Heart left ventricle (tissue), 13 donors: ENCODE results near the gene PIP4K2A.

Experiments used
- POLR2A ChIP-seq, 2 donors: fragments of 450-650 bp; IDR thresholded peaks; one replicate each; pipeline ENCODE4 v1.6.1; 2017; ENCODE audit warnings: antibody characterized with exemption in 2 of 2, mild to moderate bottlenecking in 2 of 2, moderate library complexity in 2 of 2
- TF ChIP-seq, protein P1 (sequence below), 12 donors: fragments of 200-600 bp; sonication (generic) in 4 of 12; IDR thresholded peaks; one replicate each; pipeline versions ENCODE4 v1.5.0 to v1.8.0; 2018 to 2022; ENCODE audit warnings: antibody characterized with exemption in 12 of 12, mild to moderate bottlenecking in 5 of 12
- donor health status: ischemic (EF 13 %, LVEDD 7.1; RV severe dilation, severe dysfunction).
- donor health status: DM: no; HTN: yes; CAD: no.
- donor health status: DM: no; HTN: no; CAD: no.
- donor health status: ischemic (EF 25% LVEDD 6.9; RV normal size, moderate dysfunction).
- donor health status: ischemic (EF 25% LVEDD 5.7; RV mildly dilated, moderate dysfunction).
- donor health status: ischemic (EF 35%, LVEDD 5.7; RV mildly dilated, moderate dysfunction).
- donor health status: nonischemic (EF 11% LVEDD 7.7; RV severe dilation, severe dysfunction).
- donor health status: DM: yes; HTN: yes; CAD: no.
- donor health status: PGD.
- donor health status: ischemic (EF 29% LVEDD 5.4; RV normal size, mild dysfunction).
- donor health status: nonischemic (EF 23%, LVEDD 6.1; RV moderate dilation, normal function).

DNA sequence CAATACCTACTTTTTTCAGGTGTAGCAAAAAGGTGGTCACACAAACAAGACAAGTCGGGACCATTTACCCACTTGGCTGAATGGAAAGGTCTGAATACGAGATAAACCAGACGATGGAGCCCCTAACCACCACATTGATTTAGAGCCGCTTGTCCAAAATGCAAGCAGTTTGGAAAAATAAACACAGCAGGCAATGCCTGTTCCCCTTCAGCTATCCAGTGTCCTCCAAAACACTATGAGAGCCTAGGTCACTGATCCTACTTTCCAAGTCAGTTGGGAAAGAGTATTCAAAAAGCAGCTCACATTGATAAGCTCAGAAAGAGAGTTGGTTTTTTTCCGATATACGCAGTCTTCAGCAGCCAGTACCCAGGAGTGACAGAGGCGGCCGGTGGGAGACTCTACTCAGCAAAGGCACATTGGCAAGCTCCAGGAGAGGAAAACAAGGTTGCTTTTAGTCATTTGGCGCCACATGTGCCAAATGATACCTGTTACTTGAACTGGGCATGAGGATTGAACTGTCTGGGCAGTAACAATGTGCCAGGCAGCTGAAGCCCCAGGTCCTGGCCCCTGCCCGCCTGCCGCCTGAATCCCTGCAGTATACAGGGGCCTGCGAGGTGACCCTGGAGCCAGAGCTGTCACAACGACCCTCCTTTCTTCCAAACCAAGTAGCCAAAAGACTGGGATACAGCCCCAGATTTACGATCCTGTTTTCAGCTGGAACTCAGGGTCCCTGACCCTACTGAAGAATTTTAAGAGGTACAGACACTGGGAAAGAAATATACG is 109.8 kb downstream of the PIP4K2A start:
- TF ChIP-seq, protein P1, sequence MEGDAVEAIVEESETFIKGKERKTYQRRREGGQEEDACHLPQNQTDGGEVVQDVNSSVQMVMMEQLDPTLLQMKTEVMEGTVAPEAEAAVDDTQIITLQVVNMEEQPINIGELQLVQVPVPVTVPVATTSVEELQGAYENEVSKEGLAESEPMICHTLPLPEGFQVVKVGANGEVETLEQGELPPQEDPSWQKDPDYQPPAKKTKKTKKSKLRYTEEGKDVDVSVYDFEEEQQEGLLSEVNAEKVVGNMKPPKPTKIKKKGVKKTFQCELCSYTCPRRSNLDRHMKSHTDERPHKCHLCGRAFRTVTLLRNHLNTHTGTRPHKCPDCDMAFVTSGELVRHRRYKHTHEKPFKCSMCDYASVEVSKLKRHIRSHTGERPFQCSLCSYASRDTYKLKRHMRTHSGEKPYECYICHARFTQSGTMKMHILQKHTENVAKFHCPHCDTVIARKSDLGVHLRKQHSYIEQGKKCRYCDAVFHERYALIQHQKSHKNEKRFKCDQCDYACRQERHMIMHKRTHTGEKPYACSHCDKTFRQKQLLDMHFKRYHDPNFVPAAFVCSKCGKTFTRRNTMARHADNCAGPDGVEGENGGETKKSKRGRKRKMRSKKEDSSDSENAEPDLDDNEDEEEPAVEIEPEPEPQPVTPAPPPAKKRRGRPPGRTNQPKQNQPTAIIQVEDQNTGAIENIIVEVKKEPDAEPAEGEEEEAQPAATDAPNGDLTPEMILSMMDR (IDR thresholded peaks at IDR 0.05): no peak
- TF ChIP-seq POLR2A (IDR thresholded peaks at IDR 0.05): no peak
